Trophoblast cell (in vitro differentiated cells and primary cell): ENCODE results near the gene CPN2. TPM values are rescaled to one million over a fixed set of nuclear protein-coding genes. Genes with fewer than 3 reads are reported as not detected.

Experiments used
- DNase-seq, 2 donors: peaks; one replicate each; pipeline ENCODE4 v3.0.0-alpha.2; 2016
- H2AFZ ChIP-seq: 2 replicates; pipeline ENCODE4 v1.6.1; 2013; ENCODE audit warnings: low read length, moderate library complexity, mild to moderate bottlenecking; ENCODE audit not compliant: insufficient read depth, poor library complexity
- H2AK5ac ChIP-seq: 2 replicates; pipeline ENCODE4 v1.6.1; 2013; ENCODE audit warnings: mild to moderate bottlenecking, low read length
- H2BK120ac ChIP-seq: 2 replicates; pipeline ENCODE4 v1.6.1; 2013; ENCODE audit warnings: low read length, mild to moderate bottlenecking, moderate library complexity; ENCODE audit not compliant: insufficient read depth, poor library complexity
- H2BK12ac ChIP-seq: 2 replicates; pipeline ENCODE4 v1.6.1; 2013; ENCODE audit warnings: mild to moderate bottlenecking, low read length, moderate library complexity
- H2BK5ac ChIP-seq: 2 replicates; pipeline ENCODE4 v1.6.1; 2013; ENCODE audit warnings: low read length, low read depth, moderate library complexity, mild to moderate bottlenecking; ENCODE audit not compliant: poor library complexity
- H3K14ac ChIP-seq: 2 replicates; pipeline ENCODE4 v1.6.1; 2013; ENCODE audit warnings: mild to moderate bottlenecking, low read length
- H3K18ac ChIP-seq: 2 replicates; pipeline ENCODE4 v1.6.1; 2013; ENCODE audit warnings: mild to moderate bottlenecking, low read length
- H3K23ac ChIP-seq: 2 replicates; pipeline ENCODE4 v1.6.1; 2013; ENCODE audit warnings: low read length
- H3K27ac ChIP-seq: 2 replicates; pipeline ENCODE4 v1.5.1; 2013; ENCODE audit warnings: low read depth, mild to moderate bottlenecking, inconsistent platforms, low read length, moderate library complexity
- H3K27me3 ChIP-seq: 2 replicates; pipeline ENCODE4 v1.6.1; 2013; ENCODE audit warnings: inconsistent platforms, mild to moderate bottlenecking, low read length, moderate library complexity; ENCODE audit not compliant: insufficient read depth
- H3K36me3 ChIP-seq, 2 experiments: 1 replicate in 1 of 2; 2 replicates in 1 of 2; pipeline ENCODE4 v1.6.1; 2013; ENCODE audit warnings: low read length in 2 of 2, mild to moderate bottlenecking in 2 of 2, moderate library complexity in 1 of 2; ENCODE audit not compliant: insufficient read depth in 2 of 2, control insufficient read depth in 1 of 2
- H3K4ac ChIP-seq: 2 replicates; pipeline ENCODE4 v1.6.1; 2013; ENCODE audit warnings: low read depth, mild to moderate bottlenecking, low read length, moderate library complexity
- H3K4me1 ChIP-seq, 2 experiments: 1 replicate in 1 of 2; 2 replicates in 1 of 2; pipeline ENCODE4 v1.6.1; 2013; ENCODE audit warnings: low read length in 2 of 2, mild to moderate bottlenecking in 2 of 2, moderate library complexity in 1 of 2; ENCODE audit not compliant: insufficient read depth in 2 of 2, control insufficient read depth in 1 of 2
- H3K4me2 ChIP-seq: 2 replicates; pipeline ENCODE4 v1.6.1; 2013; ENCODE audit warnings: inconsistent platforms, mild to moderate bottlenecking, low read length, moderate library complexity
- H3K4me3 ChIP-seq: 2 replicates; pipeline ENCODE4 v1.5.1; 2013; ENCODE audit warnings: mild to moderate bottlenecking, low read depth, low read length, inconsistent platforms
- H3K79me1 ChIP-seq: one replicate; pipeline ENCODE4 v1.6.1; 2013; ENCODE audit warnings: low read length
- H3K79me2 ChIP-seq: 2 replicates; pipeline ENCODE4 v1.6.1; 2013; ENCODE audit warnings: low read length, mild to moderate bottlenecking; ENCODE audit not compliant: control insufficient read depth, insufficient read depth, poor library complexity
- H3K9ac ChIP-seq: 2 replicates; pipeline ENCODE4 v1.6.1; 2013; ENCODE audit warnings: mild to moderate bottlenecking, low read length
- H3K9me3 ChIP-seq: 2 replicates; pipeline ENCODE4 v1.6.1; 2013; ENCODE audit warnings: low read depth, mild to moderate bottlenecking, control low read depth, inconsistent platforms, low read length; ENCODE audit not compliant: insufficient read depth
- H4K12ac ChIP-seq: 2 replicates; pipeline ENCODE4 v1.6.1; 2013; ENCODE audit warnings: low read depth, mild to moderate bottlenecking, low read length, moderate library complexity
- H4K8ac ChIP-seq: 2 replicates; pipeline ENCODE4 v1.6.1; 2013; ENCODE audit warnings: low read depth, mild to moderate bottlenecking, low read length, moderate library complexity
- H4K91ac ChIP-seq: one replicate; pipeline ENCODE4 v1.6.1; 2013; ENCODE audit warnings: low read depth, mild to moderate bottlenecking, low read length, moderate library complexity
- WGBS: extraction: QIAGEN DNeasy Blood & Tissue Kit; methylation state at CpG from one replicate; pipeline ENCODE4 v1.1.7; 2013; ENCODE audit warnings: missing lambda C conversion rate; ENCODE audit not compliant: insufficient read length, insufficient coverage; ENCODE audit errors: extremely low coverage; 5-methylcytosine and 5-hydroxymethylcytosine counted together
- polyA plus RNA-seq: library from polyadenylated mRNA; stranded (reverse); fragments of 200-250 nt; gene quantifications from 2 replicates; pipeline ENCODE4 v1.2.3, GENCODE V29; 2013

Gene CPN2, protein sequence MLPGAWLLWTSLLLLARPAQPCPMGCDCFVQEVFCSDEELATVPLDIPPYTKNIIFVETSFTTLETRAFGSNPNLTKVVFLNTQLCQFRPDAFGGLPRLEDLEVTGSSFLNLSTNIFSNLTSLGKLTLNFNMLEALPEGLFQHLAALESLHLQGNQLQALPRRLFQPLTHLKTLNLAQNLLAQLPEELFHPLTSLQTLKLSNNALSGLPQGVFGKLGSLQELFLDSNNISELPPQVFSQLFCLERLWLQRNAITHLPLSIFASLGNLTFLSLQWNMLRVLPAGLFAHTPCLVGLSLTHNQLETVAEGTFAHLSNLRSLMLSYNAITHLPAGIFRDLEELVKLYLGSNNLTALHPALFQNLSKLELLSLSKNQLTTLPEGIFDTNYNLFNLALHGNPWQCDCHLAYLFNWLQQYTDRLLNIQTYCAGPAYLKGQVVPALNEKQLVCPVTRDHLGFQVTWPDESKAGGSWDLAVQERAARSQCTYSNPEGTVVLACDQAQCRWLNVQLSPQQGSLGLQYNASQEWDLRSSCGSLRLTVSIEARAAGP
- polyA plus RNA-seq: 0.01 TPM in 2 replicates

DNA sequence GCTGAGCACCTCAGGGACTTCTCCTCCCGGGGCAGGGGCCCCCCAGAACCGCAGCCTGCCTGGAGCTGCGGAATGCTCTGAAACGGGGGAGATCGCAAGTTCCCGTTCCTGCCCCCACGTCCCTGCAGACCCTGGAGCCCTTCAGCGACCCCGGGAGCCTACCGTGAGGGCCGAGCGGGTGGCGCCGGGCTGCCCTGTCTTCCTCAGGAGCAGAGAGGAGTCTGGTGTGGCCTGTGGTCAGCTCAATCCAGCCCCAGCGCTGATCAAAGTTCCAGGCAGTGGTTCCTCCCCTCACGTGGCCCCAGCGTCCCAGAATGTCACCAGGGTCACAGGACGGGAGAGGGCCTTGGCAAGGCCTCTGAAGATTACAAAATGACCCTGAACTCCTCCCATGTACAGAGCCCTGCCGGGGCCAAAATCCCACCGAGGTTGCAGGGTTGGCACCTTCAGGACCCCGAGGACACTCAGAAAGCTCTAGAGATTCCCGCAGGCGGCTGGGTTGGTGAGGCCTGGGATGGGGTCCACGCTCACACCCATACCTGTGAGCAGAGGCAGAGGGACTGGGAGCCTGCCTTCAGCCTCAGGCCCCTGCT lies at the start of gene CPN2:
Gene CPN2 (minus strand): TSS at position 249 of the 593 bp plus-strand sequence. CDS start 8,626 bp downstream, outside the sequence.
- WGBS: no CpG with 5 or more reads among the region's 24 CpGs
- Histone ChIP-seq H3K4me3 (peak within 1 kb of the TSS; percentile 40), H3K9ac (no peak within 1 kb of the TSS)

GRCh38 chr3:194399874-194400411 lies 48.8 kb upstream of the CPN2 start:
- no peak overlapping the region for H3K14ac ChIP-seq
- H3K79me1 ChIP-seq: no peaks in the 10 kb centered on the region
- no peak overlapping the region for H4K8ac ChIP-seq
- peaks cover 0 to 1% of the 10 kb centered on the region in 2 experiments for H3K36me3 ChIP-seq
- H3K4me3 ChIP-seq: no peak overlapping the region
- no peak overlapping the region for H4K91ac ChIP-seq
- H2AK5ac ChIP-seq: no peak overlapping the region
- H2AFZ ChIP-seq: no peak overlapping the region
- no peak overlapping the region for H2BK5ac ChIP-seq
- H3K79me2 ChIP-seq: no peaks in the 10 kb centered on the region
- H2BK12ac ChIP-seq: no peak overlapping the region
- H3K18ac ChIP-seq: no peak overlapping the region
- H4K12ac ChIP-seq: no peak overlapping the region
- no CpG with 5 or more reads among the region's 15 CpGs for WGBS
- no peak overlapping the region for H3K4me2 ChIP-seq
- no peak overlapping the region for H3K23ac ChIP-seq
- no peak overlapping the region for H3K27ac ChIP-seq
- DNase-seq: no peak
- peaks cover 6% of the 10 kb centered on the region for H3K27me3 ChIP-seq
- no peaks in the 10 kb centered on the region for H3K9me3 ChIP-seq
- no peak overlapping the region for H3K4ac ChIP-seq
- H3K9ac ChIP-seq: no peak overlapping the region
- no peaks in the 10 kb centered on the region for H3K4me1 ChIP-seq
- no peak overlapping the region for H2BK120ac ChIP-seq

More for the DNA sequence above, at the start of gene CPN2:
- Histone ChIP-seq H2BK5ac (no peak within 1 kb of the TSS), H2BK12ac (no peak within 1 kb of the TSS), H3K79me2 (peaks cover 2% of the 10 kb centered on the region), H2BK120ac (no peak within 1 kb of the TSS), H3K18ac (no peak within 1 kb of the TSS), H4K12ac (no peak within 1 kb of the TSS), H3K4ac (no peak within 1 kb of the TSS), H4K91ac (no peak within 1 kb of the TSS), H3K4me1 (no peaks in the 10 kb centered on the region), H3K27ac (no peak within 1 kb of the TSS), H2AFZ (no peak within 1 kb of the TSS), H3K23ac (no peak within 1 kb of the TSS), H3K9me3 (peaks cover 5% of the 10 kb centered on the region), H4K8ac (no peak within 1 kb of the TSS), H3K79me1 (no peaks in the 10 kb centered on the region), H2AK5ac (no peak within 1 kb of the TSS), H3K14ac (no peak within 1 kb of the TSS), H3K36me3 (no peaks in the 10 kb centered on the region), H3K4me2 (no peak within 1 kb of the TSS), H3K27me3 (no peaks in the 10 kb centered on the region)
- no peak for DNase-seq

DNA sequence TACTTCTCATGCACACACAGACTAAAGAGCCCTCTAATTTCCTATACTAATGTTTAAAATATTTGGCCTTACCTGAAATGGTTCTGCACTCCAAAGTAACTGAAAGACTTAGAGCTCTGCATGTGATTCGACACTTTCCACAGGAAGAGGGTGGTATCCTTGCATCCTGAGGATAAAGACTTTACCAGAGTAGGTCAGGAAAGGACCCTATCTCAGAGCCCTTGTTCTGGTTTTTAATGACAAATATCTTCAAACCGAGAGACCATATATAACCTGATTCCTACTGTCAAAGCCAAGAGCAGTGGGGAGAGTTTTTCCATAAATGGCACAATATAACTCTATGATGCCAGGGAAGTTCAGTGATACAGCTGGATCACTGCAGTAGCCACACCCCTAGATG lies 48.0 kb upstream of the CPN2 start, which contains the start of gene GP5:
Gene GP5 (minus strand): TSS at position 101 of the 400 bp plus-strand sequence. CDS start 984 bp downstream, outside the sequence.
- H3K4me1 ChIP-seq: no peaks in the 10 kb centered on the region
- no peak within 1 kb of the TSS for H3K4ac ChIP-seq
- H3K4me2 ChIP-seq: peak within 1 kb of the TSS; percentile 38
- H2BK5ac ChIP-seq: no peak within 1 kb of the TSS
- DNase-seq: no peak
- no peaks in the 10 kb centered on the region for H3K36me3 ChIP-seq
- H2BK12ac ChIP-seq: no peak within 1 kb of the TSS
- no peaks in the 10 kb centered on the region for H3K9me3 ChIP-seq
- H2AK5ac ChIP-seq: no peak within 1 kb of the TSS
- no peak within 1 kb of the TSS for H3K14ac ChIP-seq
- H3K79me2 ChIP-seq: no peaks in the 10 kb centered on the region
- no peak within 1 kb of the TSS for H3K23ac ChIP-seq
- H2AFZ ChIP-seq: no peak within 1 kb of the TSS
- H3K4me3 ChIP-seq: no peak within 1 kb of the TSS
- H3K79me1 ChIP-seq: no peaks in the 10 kb centered on the region
- no CpG with 5 or more reads among the region's 2 CpGs for WGBS
- no peak within 1 kb of the TSS for H4K8ac ChIP-seq
- no peak within 1 kb of the TSS for H4K91ac ChIP-seq
- H2BK120ac ChIP-seq: no peak within 1 kb of the TSS
- H3K27me3 ChIP-seq: peaks cover 6% of the 10 kb centered on the region
- H3K9ac ChIP-seq: no peak within 1 kb of the TSS
- no peak within 1 kb of the TSS for H3K27ac ChIP-seq
- no peak within 1 kb of the TSS for H3K18ac ChIP-seq
- no peak within 1 kb of the TSS for H4K12ac ChIP-seq

DNA sequence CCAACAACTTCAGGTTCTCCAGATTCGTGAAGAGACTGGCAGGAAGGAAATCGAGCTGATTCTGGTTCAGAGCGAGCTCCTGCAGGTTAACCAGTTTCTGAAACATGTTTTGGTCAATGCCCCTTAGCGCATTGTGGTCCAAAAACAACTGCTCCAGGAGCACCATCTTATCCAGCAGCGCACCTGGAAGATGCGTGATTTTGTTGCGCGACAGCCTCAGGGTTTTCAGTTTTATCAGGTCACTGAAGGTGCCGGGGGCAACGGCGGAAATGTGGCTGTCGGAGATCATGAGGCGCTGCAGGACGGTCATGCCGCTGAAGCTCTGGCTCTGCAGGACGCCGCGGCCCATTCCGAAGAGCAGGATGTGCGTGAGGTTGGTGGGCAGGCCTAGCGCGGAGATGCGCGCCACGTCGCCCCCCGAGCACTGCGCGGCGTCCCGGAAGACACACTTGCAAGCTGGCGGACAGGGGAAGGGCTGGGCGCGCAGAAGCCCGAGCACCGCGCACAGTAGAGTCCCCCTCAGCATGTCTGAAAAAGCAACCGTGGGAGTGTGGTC lies 46.7 kb upstream of the CPN2 start:
- no peaks in the 10 kb centered on the region for H3K79me2 ChIP-seq

More for the DNA sequence above, 46.7 kb upstream of the CPN2 start:
- Histone ChIP-seq H3K4me2 (peak overlapping the region; percentile 38), H3K18ac (no peak overlapping the region), H3K23ac (no peak overlapping the region), H2BK5ac (no peak overlapping the region), H2AFZ (no peak overlapping the region), H3K27me3 (peaks cover 6% of the 10 kb centered on the region), H3K9ac (no peak overlapping the region), H3K4me3 (no peak overlapping the region), H3K79me1 (no peaks in the 10 kb centered on the region), H3K27ac (no peak overlapping the region), H2BK12ac (no peak overlapping the region), H3K4ac (no peak overlapping the region), H3K4me1 (no peaks in the 10 kb centered on the region), H3K14ac (no peak overlapping the region), H4K91ac (no peak overlapping the region), H4K8ac (no peak overlapping the region), H3K9me3 (no peaks in the 10 kb centered on the region), H3K36me3 (no peaks in the 10 kb centered on the region), H2AK5ac (no peak overlapping the region), H4K12ac (no peak overlapping the region), H2BK120ac (no peak overlapping the region)
- DNase-seq: no peak
- WGBS: no CpG with 5 or more reads among the region's 38 CpGs
